Measurements from ENCODE around the gene EPHA5.

Gene EPHA5

DNA sequence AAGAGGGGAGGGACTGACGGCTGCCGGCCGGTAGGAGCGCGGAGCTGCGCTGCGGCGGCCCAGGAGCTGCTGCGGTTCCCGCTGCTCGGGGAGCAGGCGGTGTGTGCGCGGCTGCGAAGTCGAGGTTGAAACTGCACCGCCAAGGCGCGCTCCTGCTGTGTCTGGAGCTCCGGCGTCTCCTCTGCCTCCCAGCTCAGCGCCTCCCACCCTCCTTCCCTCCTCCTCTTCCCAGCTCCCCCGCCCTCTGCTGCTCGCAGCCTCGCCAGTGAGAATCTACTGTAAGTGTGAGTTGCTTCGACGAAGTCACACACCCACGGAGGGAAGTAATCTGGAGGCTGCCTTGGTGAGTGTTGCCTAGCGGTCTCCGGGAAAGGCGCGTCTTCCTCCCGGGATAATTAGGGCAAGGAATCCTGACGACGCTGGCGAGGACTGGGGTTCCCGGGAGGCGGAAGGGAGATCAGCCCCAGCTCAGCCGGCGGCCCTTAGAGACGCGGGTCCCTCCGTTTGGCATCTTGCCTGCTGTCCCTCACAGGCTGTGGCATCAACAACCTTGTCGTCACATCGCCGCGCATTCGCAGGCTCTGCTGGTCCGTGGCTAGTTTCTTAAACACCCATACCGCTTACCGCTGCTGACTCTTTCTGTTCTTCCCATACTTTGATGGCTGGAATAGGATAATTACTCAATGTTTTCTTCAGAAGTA lies at the start of gene EPHA5:
Gene EPHA5 (minus strand): TSS at position 159 of the 701 bp plus-strand sequence. CDS start 747 bp downstream, outside the sequence.
- no peaks in the 10 kb centered on the region for H3K4me1 Mint-ChIP-seq
- no peak for ATAC-seq
- H3K27me3 Mint-ChIP-seq: peaks cover 48% of the 10 kb centered on the region
- H3K4me3 Mint-ChIP-seq: no peak within 1 kb of the TSS
- no peaks in the 10 kb centered on the region for H3K36me3 Mint-ChIP-seq
- H3K9me3 Mint-ChIP-seq: peaks cover 2% of the 10 kb centered on the region
- H3K27ac Mint-ChIP-seq: no peak within 1 kb of the TSS

DNA sequence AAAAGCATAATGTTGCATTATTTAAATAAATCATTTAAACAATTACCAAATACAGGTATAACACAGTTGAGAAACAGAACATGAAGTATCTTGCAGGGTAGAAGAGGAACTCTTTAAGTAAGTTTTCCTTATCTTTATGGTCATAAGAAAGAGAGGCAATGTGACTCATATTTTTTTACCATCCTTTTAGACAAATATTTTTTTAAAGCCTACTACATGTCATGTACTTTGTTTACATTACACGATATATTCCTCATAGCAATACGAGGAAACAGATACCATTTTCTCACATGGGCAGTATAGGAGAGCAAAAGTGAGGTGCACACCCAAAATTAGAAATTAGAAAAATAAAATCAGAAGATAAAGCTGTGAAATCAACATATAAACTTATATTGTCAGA lies 49.3 kb upstream of the EPHA5 start:
- Mint-ChIP-seq H3K36me3 (no peaks in the 10 kb centered on the region), H3K4me3 (no peak overlapping the region), H3K4me1 (no peaks in the 10 kb centered on the region), H3K27me3 (no peaks in the 10 kb centered on the region), H3K9me3 (peaks cover 2% of the 10 kb centered on the region), H3K27ac (no peak overlapping the region)
- ATAC-seq: no peak

DNA sequence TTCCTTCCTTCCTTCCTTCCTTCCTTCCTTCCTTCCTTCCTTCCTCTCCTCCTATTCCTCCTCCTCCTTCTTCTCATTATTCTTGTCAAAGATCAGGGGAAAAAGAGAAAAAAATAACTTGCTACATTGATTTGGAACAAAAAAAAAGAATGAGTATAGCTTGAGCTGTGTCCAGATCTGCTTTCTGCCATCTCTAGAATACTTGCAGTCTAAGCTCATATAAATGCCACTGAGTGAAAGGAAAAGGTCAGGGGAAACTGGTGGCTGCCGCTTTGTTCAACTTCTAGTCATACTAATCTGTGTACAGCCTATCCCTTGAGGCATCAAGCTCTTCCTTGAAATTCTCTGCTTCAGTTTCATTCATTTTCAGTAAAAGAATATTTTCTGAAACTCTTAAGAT lies 28.3 kb upstream of the EPHA5 start:
- Mint-ChIP-seq H3K4me3 (no peak overlapping the region), H3K27ac (no peak overlapping the region), H3K36me3 (no peaks in the 10 kb centered on the region), H3K4me1 (no peaks in the 10 kb centered on the region), H3K9me3 (peaks cover 3% of the 10 kb centered on the region), H3K27me3 (no peaks in the 10 kb centered on the region)
- no peak for ATAC-seq

DNA sequence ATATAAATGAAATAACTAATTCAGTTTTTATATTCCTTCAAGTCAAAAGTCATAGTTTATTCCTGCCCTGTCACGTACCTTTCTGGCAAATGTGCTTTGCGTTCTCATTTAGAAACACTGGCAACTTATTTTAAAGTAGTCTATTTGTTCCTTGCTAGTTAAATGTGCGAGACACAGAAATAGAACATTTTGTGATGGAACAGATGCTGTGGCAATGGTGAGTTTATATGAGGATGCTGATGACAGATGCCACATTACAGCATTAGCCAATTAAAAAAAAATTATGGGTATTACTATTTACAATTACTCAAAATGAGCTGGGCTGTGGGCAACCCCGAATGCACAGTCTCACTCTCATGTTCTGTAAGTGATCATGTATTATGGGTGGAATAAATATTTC lies 26.1 kb upstream of the EPHA5 start:
- ATAC-seq: no peak
- no peaks in the 10 kb centered on the region for H3K27me3 Mint-ChIP-seq
- H3K9me3 Mint-ChIP-seq: peaks cover 3% of the 10 kb centered on the region
- no peak overlapping the region for H3K4me3 Mint-ChIP-seq
- H3K27ac Mint-ChIP-seq: no peak overlapping the region
- no peaks in the 10 kb centered on the region for H3K36me3 Mint-ChIP-seq
- no peaks in the 10 kb centered on the region for H3K4me1 Mint-ChIP-seq

DNA sequence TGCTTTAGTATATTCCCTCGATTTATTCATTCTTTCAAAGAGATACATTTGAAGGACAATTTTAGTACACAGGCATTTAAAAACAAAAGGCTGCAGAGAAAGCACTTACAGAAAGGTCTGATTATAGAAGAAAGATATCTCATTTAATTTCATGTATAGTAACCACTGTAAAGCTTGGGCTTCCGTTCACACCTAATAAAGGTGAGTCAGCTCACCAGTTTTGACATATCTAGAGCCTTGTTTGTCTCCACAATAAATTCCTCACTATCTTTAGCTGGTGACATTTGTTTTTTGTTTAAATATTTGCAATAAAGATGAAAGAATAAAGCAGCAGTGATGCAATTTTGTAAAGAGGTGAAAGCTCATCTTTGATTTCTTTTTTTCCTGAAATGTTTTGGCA lies 1.1 kb upstream of the EPHA5 start:
- ATAC-seq: no peak
- H3K9me3 Mint-ChIP-seq: peaks cover 2% of the 10 kb centered on the region
- H3K36me3 Mint-ChIP-seq: no peaks in the 10 kb centered on the region
- H3K4me3 Mint-ChIP-seq: no peak overlapping the region
- H3K27me3 Mint-ChIP-seq: peaks cover 48% of the 10 kb centered on the region
- no peaks in the 10 kb centered on the region for H3K4me1 Mint-ChIP-seq
- no peak overlapping the region for H3K27ac Mint-ChIP-seq

DNA sequence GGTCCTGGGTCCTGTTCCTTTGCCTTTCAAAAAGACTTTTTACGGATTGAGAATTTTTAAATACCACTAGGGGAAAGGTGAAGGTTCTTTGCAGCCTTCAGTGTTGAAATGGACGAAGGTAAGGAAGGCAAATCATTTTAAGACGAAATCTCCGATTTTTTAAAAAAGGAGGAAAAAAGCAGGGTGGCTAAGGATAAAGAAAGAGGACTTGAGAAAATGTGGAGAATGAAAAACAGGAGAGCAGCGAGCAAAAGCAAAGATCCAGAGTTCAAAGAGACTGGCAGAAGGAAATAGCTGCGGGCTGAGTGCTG lies 314 bp downstream of the EPHA5 start:
- no peak for ATAC-seq
- Mint-ChIP-seq H3K36me3 (no peaks in the 10 kb centered on the region), H3K4me3 (no peak overlapping the region), H3K9me3 (peaks cover 2% of the 10 kb centered on the region), H3K4me1 (no peaks in the 10 kb centered on the region), H3K27ac (no peak overlapping the region), H3K27me3 (peaks cover 48% of the 10 kb centered on the region)

DNA sequence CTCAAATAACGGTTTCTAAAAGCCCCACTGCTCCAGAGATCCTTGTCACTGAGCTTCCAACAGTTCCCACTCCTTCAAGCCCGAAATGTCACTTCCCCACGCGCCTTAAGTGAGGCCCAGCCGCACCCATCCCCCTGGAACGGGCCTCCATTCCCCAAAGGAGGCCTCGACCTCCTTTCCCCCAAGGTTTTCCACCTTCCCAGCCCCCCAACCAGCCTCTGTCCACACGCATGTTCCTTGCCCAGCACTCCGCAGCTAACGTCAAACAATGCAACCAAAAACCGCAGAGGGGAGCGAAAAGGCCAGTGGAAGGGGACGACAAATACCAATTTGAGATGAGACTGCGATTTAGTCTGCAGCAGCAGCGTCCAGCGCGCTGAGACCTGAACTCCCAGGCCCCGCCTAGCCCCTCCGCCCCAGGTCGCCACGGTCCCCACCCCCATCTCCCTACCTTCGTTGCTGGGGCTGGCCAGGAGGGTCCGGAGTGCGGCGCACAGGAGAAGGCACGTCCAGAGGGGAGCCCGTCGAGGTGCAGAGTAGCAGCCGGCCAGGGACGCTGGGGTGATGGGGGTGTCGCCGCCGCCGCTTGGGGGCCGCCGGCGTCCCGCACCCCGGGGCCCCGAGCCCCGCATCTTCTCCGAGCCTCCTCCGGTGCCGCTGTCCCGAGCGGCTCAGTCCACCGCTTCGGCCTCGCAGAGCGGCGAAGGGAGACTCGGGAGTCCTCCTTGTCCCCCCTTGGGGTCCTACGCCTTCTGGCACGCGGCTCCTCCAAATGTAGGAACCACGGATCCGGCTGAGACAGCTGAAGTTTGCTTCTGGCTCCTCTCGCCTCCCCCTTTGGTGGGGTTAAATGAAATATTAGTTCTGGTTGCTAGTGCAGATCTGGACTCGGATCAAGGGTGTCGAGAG lies 924 bp downstream of the EPHA5 start:
- H3K36me3 Mint-ChIP-seq: no peaks in the 10 kb centered on the region
- peaks cover 2% of the 10 kb centered on the region for H3K9me3 Mint-ChIP-seq
- ATAC-seq: peak; percentile 31
- no peak overlapping the region for H3K27ac Mint-ChIP-seq
- H3K4me1 Mint-ChIP-seq: no peaks in the 10 kb centered on the region
- no peak overlapping the region for H3K4me3 Mint-ChIP-seq
- H3K27me3 Mint-ChIP-seq: peaks cover 48% of the 10 kb centered on the region

DNA sequence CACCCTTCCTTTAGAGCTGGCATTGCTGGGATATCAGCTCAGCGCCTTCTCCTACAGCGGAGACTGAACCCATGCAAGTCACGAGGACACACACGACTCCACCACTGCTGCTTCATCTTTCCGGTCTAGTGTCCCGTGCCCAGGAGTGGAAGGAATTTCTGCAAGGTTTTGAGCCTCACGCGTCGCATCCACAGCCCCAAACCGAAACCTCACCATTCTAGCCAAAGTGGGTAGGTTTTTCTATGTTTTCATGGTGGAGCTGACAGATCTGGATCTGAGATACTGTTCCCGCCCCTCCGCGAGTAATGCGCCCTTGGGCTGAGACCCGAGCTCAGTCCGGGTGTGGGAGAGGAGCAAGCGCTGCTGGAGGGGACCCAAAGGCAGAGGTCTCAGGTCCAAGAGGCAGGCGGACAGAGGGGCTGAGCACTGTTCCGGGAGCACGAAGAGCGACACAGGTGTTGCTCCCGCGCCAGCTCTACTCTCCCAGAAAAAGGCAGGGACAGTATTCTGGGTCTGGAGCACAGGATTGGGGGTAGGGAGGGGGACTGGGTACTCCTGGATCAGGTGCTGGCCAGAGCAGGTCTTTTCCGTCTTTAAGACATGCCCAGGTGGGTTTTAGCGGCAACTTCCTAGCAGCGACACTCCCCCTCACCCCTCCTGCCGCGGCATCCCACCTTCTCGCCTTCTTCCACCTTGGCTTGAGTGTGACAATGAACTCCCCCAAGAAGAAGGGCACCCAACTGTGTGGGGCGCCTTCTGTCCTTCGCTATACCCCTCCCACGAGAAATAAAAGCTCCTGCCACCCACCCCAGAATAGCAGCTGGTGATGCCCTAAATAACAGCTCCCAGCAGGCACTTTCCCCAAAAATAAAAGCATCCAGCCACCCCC lies 1.8 kb downstream of the EPHA5 start:
- Mint-ChIP-seq H3K27ac (no peak overlapping the region), H3K27me3 (peaks cover 48% of the 10 kb centered on the region), H3K36me3 (no peaks in the 10 kb centered on the region), H3K4me3 (no peak overlapping the region), H3K4me1 (no peaks in the 10 kb centered on the region), H3K9me3 (peaks cover 2% of the 10 kb centered on the region)
- ATAC-seq: no peak

DNA sequence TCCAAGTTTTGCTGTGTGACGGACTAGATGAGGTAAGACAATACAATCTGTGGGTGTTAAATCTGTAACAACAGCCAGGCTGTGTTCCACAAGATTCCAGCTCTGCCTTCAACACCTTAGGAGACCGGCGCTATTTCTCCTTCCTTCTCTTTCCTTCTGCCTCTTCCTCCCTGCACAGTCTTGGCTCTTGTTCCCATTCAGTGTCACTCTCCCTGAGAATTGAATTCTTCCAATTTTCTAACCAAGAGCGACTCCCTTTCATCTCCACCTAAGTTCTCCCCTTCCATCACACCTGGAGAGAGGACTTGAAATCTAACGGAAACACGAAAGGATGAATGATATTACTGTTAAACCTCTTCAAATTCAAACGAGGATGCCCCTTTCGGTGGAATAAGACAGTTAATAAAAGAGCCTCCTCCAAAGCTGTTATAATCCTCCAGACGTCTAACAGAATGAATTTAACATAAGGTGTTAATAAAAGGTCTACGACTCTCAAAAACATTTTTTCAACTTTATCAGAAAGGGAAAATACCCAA lies 2.7 kb downstream of the EPHA5 start:
- peaks cover 46% of the 10 kb centered on the region for H3K27me3 Mint-ChIP-seq
- H3K4me1 Mint-ChIP-seq: no peaks in the 10 kb centered on the region
- H3K4me3 Mint-ChIP-seq: no peak overlapping the region
- ATAC-seq: no peak
- no peaks in the 10 kb centered on the region for H3K36me3 Mint-ChIP-seq
- no peak overlapping the region for H3K27ac Mint-ChIP-seq
- peaks cover 2% of the 10 kb centered on the region for H3K9me3 Mint-ChIP-seq

DNA sequence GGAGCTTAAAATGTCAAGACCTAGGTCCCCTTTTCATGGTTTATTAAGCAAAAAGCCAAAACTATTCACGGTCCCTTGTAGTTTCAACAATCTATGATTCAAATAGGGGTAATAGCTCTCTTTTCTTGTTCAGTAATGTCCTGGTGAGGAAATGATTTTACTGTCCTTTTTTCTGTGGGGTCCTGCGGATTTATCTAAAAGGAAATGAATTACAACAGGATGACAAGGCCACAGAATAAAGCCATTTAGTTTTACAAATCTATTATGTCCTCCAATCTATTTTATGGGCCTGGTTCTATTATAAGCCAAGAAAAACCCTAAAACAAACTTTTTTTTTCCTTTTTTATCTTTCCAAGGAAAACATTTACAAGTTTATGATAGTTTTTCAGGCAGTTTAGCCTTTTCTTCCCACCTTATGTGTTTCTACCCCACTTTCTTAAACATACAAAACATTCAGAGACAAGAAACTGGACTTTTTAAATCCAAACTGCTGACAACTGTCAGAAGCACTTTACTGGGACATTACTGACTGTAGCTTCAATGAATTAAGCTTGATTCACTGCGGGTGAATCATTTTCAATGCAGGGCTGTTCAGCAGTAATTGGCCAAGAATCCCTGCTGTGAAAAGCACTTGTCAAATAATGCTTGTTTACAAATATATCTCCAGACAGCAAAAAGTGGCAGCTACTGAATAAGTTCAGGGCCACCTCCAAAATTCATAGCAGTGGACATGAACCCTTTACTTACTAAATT lies 4.3 kb downstream of the EPHA5 start:
- no peak overlapping the region for H3K27ac Mint-ChIP-seq
- no peaks in the 10 kb centered on the region for H3K4me1 Mint-ChIP-seq
- H3K27me3 Mint-ChIP-seq: peaks cover 34% of the 10 kb centered on the region
- no peaks in the 10 kb centered on the region for H3K9me3 Mint-ChIP-seq
- no peaks in the 10 kb centered on the region for H3K36me3 Mint-ChIP-seq
- H3K4me3 Mint-ChIP-seq: no peak overlapping the region
- ATAC-seq: no peak

DNA sequence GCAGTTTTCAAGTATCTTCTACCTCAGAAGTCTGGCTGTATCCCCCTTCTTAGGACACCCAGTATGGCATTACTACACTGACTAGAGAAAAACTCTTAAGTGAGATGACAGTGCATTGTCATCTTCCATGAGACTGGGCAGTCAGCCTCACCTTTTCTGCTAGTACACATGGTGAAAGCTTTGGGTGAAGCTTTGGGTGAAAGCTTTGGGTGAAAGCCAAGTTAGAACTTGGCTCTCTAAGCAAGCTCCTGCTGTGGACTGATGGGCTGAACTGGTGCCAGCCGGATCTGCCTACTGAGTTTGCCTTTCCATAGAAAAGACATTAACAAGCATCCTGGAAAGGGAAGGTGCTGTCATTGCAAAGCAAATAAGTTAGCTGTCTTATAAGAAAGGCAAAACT lies 8.8 kb downstream of the EPHA5 start:
- Mint-ChIP-seq H3K4me3 (no peak overlapping the region), H3K4me1 (no peaks in the 10 kb centered on the region), H3K9me3 (no peaks in the 10 kb centered on the region), H3K36me3 (no peaks in the 10 kb centered on the region), H3K27ac (no peak overlapping the region), H3K27me3 (no peaks in the 10 kb centered on the region)
- no peak for ATAC-seq

DNA sequence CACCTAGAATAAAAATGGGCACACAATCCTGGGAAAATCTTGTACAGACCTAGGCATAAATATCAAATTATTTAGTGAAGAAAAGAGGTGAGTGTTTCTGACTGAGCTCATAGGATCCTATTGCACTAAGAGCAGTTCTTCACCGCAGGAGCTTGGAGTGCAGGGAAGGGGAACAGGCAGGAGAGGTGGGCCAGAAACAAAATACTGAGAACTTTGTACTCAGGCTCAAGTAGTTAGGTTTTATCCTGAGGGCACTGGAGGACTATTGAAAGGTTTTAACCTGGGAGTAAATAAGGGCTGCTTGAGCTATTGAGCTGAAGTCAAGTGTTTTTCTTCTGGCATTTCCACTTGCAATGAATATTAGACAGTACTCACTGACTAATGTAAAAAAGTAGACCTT lies 12.2 kb downstream of the EPHA5 start:
- Mint-ChIP-seq H3K36me3 (no peaks in the 10 kb centered on the region), H3K4me3 (no peak overlapping the region), H3K4me1 (no peaks in the 10 kb centered on the region), H3K9me3 (no peaks in the 10 kb centered on the region), H3K27me3 (no peaks in the 10 kb centered on the region), H3K27ac (no peak overlapping the region)
- peak; percentile 20 for ATAC-seq

DNA sequence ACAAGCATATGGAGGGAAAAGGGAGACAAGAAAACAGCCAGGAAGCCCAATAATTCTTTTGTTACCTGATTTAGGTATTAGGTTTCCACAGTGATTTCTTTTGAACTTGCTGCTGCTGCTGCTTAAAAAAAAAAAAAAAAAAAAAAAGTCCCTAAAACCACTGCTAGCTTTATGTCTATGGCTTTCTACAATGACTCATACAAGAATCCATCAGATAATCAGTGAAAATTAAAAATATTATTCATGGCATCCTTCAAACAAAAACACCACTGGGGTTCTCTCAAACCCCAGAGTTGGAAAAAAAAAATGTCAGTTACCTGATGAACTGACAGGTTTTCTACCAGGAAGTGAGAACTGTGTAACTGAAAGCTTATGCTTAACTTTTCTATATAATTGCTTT lies 14.3 kb downstream of the EPHA5 start:
- no peak overlapping the region for H3K27ac Mint-ChIP-seq

DNA sequence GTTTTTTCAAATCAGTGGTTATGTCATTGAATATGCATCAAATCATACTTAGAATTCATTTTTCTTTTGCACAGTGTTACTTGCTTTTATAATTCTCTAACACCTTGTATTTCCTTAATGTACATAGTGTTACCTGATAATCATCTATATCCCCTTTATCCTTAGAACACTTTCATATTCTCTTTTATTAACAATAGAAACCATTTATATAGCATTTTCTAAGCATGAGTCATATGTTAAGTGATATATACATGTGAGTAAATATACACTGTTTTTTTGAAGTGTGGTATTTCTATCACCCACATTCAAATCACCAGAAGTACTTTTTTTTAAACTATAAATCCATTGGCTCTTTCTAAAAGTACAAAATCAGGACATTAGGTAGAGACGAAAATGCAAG lies 15.3 kb downstream of the EPHA5 start:
- Mint-ChIP-seq H3K4me1 (no peaks in the 10 kb centered on the region), H3K27me3 (no peaks in the 10 kb centered on the region), H3K9me3 (no peaks in the 10 kb centered on the region), H3K36me3 (no peaks in the 10 kb centered on the region), H3K4me3 (no peak overlapping the region), H3K27ac (no peak overlapping the region)
- ATAC-seq: no peak

More for the DNA sequence above, 14.3 kb downstream of the EPHA5 start:
- ATAC-seq: no peak
- Mint-ChIP-seq H3K4me3 (no peak overlapping the region), H3K27me3 (no peaks in the 10 kb centered on the region), H3K9me3 (no peaks in the 10 kb centered on the region), H3K4me1 (no peaks in the 10 kb centered on the region), H3K36me3 (no peaks in the 10 kb centered on the region)
